Ishikawa (cell line): ENCODE results near the gene MAGI1.

Experiments used
- CEBPB ChIP-seq: IDR thresholded peaks from 2 replicates; pipeline ENCODE4 v1.6.1; 2012
- CREB1 ChIP-seq: IDR thresholded peaks from 2 replicates; pipeline ENCODE4 v1.6.1; 2012; ENCODE audit warnings: low read depth
- EGR1 ChIP-seq: IDR thresholded peaks from 2 replicates; pipeline ENCODE4 v1.6.1; 2012
- EP300 ChIP-seq: IDR thresholded peaks from 2 replicates; pipeline ENCODE4 v1.6.1; 2012; ENCODE audit warnings: borderline replicate concordance
- FOXM1 ChIP-seq: IDR thresholded peaks from 2 replicates; pipeline ENCODE4 v1.6.1; 2012; ENCODE audit warnings: low read depth, borderline replicate concordance
- MAX ChIP-seq: IDR thresholded peaks from 2 replicates; pipeline ENCODE4 v1.6.1; 2012
- NFIC ChIP-seq: IDR thresholded peaks from 2 replicates; pipeline ENCODE4 v1.6.1; 2012
- RAD21 ChIP-seq: IDR thresholded peaks from 2 replicates; pipeline ENCODE4 v1.6.1; 2012; ENCODE audit warnings: low read depth
- TAF1 ChIP-seq: IDR thresholded peaks from 2 replicates; pipeline ENCODE4 v1.6.1; 2012; ENCODE audit warnings: low read depth, mild to moderate bottlenecking
- TCF12 ChIP-seq: IDR thresholded peaks from 2 replicates; pipeline ENCODE4 v1.6.1; 2012; ENCODE audit warnings: low read depth
- TEAD4 ChIP-seq: IDR thresholded peaks from 2 replicates; pipeline ENCODE4 v1.6.1; 2012
- USF1 ChIP-seq: IDR thresholded peaks from 2 replicates; pipeline ENCODE4 v1.6.1; 2012
- YY1 ChIP-seq: IDR thresholded peaks from 2 replicates; pipeline ENCODE4 v1.6.1; 2012; ENCODE audit warnings: low read depth
- ZBTB7A ChIP-seq: IDR thresholded peaks from 2 replicates; pipeline ENCODE4 v1.6.1; 2012; ENCODE audit warnings: low read depth
- TF ChIP-seq, protein P1 (sequence below): IDR thresholded peaks from 2 replicates; pipeline ENCODE4 v1.6.1; 2012; ENCODE audit warnings: low read depth, mild to moderate bottlenecking

Gene MAGI1

DNA sequence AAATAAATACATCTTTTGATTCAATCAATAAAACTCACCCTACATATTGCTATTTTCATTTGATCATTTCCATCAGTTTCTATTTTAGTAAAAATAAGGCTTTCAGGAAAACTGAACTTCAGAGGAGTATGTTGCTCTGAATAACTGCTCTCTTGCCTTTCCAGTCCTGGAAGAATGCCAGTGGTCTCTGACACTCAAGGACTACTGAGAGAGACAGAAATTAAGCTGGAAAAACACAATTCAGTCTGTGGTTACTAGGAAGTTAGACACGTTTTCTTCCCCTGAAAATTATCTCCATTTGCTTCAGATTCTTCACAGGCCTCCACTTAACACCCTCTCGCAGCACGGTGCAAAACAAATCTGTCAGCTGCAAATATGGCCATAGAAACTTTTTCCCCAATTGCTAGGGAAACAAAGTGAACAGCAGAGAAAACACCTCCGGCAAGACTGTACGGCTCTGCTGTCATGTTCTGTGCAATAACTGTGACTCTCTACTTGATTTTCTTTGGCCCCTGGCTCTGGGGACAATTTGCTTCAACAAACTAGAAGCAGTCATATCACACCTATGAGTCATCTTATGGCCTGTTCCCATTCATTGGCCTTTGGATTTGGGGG, 353.0 kb downstream of the MAGI1 start:
- TF ChIP-seq CREB1 (no peak), TEAD4 (no peak), YY1 (no peak), EP300 (no peak), TCF12 (no peak), TAF1 (no peak), EGR1 (no peak), RAD21 (no peak), ZBTB7A (no peak), MAX (no peak), CEBPB (no peak), FOXM1 (no peak), USF1 (no peak), NFIC (no peak)
- TF ChIP-seq, protein P1, sequence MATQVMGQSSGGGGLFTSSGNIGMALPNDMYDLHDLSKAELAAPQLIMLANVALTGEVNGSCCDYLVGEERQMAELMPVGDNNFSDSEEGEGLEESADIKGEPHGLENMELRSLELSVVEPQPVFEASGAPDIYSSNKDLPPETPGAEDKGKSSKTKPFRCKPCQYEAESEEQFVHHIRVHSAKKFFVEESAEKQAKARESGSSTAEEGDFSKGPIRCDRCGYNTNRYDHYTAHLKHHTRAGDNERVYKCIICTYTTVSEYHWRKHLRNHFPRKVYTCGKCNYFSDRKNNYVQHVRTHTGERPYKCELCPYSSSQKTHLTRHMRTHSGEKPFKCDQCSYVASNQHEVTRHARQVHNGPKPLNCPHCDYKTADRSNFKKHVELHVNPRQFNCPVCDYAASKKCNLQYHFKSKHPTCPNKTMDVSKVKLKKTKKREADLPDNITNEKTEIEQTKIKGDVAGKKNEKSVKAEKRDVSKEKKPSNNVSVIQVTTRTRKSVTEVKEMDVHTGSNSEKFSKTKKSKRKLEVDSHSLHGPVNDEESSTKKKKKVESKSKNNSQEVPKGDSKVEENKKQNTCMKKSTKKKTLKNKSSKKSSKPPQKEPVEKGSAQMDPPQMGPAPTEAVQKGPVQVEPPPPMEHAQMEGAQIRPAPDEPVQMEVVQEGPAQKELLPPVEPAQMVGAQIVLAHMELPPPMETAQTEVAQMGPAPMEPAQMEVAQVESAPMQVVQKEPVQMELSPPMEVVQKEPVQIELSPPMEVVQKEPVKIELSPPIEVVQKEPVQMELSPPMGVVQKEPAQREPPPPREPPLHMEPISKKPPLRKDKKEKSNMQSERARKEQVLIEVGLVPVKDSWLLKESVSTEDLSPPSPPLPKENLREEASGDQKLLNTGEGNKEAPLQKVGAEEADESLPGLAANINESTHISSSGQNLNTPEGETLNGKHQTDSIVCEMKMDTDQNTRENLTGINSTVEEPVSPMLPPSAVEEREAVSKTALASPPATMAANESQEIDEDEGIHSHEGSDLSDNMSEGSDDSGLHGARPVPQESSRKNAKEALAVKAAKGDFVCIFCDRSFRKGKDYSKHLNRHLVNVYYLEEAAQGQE, result no peak

DNA sequence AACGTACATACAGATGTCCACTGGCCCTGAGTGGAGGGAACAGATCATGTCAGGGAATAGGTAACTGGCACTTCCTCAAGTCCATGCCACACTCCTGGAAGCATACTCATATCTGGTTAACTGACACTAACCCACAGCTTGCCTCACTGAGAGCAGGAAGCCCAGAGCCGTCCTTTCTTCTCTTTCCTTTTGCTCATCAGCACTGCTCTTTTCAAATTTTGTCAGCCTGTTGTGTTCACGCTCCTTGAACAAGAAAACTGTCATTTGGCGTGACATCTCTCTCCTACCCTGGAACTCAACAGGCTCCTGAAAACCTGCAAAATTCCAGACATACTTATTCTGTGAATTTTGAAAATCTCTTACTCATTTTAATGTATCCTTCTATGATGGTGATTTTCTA, 360.2 kb downstream of the MAGI1 start:
- TF ChIP-seq RAD21 (no peak), TCF12 (no peak), EP300 (no peak), CREB1 (no peak), TEAD4 (no peak), EGR1 (no peak), USF1 (no peak), MAX (no peak), NFIC (no peak), YY1 (no peak), TAF1 (no peak)
- TF ChIP-seq, protein P1, result no peak

DNA sequence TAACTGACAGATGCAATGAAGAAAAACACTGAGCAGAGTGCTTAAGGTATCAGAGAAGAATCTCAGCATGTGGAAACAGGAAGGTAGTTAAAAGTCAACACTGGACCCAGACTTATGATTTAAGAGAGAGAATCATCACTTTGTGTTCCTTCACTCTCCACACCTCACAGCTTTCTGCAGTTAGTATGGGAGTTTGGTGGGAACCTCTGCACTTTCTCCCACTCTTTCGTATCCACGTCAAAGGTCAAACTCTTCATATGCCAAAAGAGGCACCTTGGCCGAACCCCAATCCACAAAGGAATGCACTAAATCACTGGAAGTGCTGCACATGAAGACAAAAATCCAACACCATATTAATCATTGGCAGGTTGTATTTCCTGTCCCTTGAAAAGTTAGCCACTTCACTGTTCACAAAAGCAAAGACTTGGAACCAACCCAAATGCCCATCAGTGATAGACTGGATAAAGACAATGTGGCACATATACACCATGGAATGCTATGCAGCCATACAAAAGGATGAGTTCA, 361.2 kb downstream of the MAGI1 start:
- TF ChIP-seq USF1, result no peak
- no peak for TF ChIP-seq ZBTB7A
- TF ChIP-seq EP300, result no peak
- TF ChIP-seq YY1, result no peak
- TF ChIP-seq, protein P1, result no peak
- TF ChIP-seq TAF1, result no peak
- TF ChIP-seq EGR1, result no peak
- TF ChIP-seq MAX, result no peak
- no peak for TF ChIP-seq TCF12
- no peak for TF ChIP-seq CREB1
- TF ChIP-seq TEAD4, result no peak
- no peak for TF ChIP-seq NFIC

DNA sequence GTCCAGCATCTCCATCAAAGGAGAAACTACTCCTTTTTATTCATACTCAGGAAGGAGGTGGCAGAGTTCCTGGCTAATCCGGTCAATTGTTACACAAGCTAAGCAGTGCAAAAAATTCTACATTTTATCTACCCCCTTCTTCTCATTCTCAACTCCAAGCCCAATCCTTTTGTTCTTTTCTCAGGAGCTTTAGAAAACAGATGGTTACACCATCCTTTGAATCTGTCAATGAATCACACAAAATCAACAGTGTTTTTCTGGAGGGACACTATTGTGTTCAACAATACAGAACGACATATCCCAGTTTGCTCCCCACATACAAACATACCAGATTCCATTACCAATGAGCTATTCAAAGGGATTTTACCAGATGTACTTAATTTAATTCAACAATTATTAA, 362.1 kb downstream of the MAGI1 start:
- TF ChIP-seq USF1 (no peak), MAX (no peak), EGR1 (no peak), TAF1 (no peak), NFIC (no peak)
- TF ChIP-seq, protein P1, result no peak
